Vagina (tissue), 2 donors: ENCODE measurements around the gene PEPD. TPM values are rescaled to one million over a fixed set of nuclear protein-coding genes. Genes with fewer than 3 reads are reported as not detected.

Source experiments
- DNase-seq, 2 donors: peaks; one replicate each; pipeline ENCODE4 v3.0.0-alpha.2; 2017; ENCODE audit errors: extremely low spot score in 2 of 2
- H3K27ac ChIP-seq: fragments of 200-600 bp; sonication (generic); one replicate; pipeline ENCODE4 v1.5.1; 2019
- H3K27me3 ChIP-seq: fragments of 200-600 bp; sonication (generic); one replicate; pipeline ENCODE4 v1.5.1; 2019
- H3K36me3 ChIP-seq, 2 donors: fragments of 200-600 bp; sonication (generic); one replicate each; pipeline ENCODE4 v1.5.1; 2017 to 2019
- H3K4me1 ChIP-seq: fragments of 200-600 bp; sonication (generic); one replicate; pipeline ENCODE4 v1.5.1; 2019
- H3K4me3 ChIP-seq, 2 donors: fragments of 200-600 bp; sonication (generic); 1 replicate in 1 of 2; 2 replicates in 1 of 2; pipeline ENCODE4 v1.5.1; 2016 to 2019
- H3K9me3 ChIP-seq: fragments of 200-600 bp; sonication (generic); one replicate; pipeline ENCODE4 v1.5.1; 2019
- CTCF ChIP-seq, 3 experiments: fragments of 450-650 bp in 2 of 3; fragments of 200-600 bp in 1 of 3; sonication (generic) in 1 of 3; IDR thresholded peaks; one replicate each; pipeline ENCODE4 v1.5.1; 2017 to 2019; ENCODE audit warnings: antibody characterized with exemption in 3 of 3, mild to moderate bottlenecking in 2 of 3, moderate library complexity in 2 of 3
- POLR2A ChIP-seq, 2 donors: fragments of 450-650 bp; IDR thresholded peaks; one replicate each; pipeline ENCODE4 v1.6.1; 2017; ENCODE audit warnings: antibody characterized with exemption in 2 of 2, mild to moderate bottlenecking in 2 of 2, moderate library complexity in 2 of 2
- POLR2AphosphoS5 ChIP-seq, 2 donors: sonication (generic); formaldehyde crosslinking; IDR thresholded peaks; one replicate each; pipeline ENCODE4 v1.9.0; 2017; ENCODE audit warnings: antibody characterized with exemption in 2 of 2, mild to moderate bottlenecking in 2 of 2, low read depth in 1 of 2; ENCODE audit not compliant: insufficient read depth in 1 of 2
- intact Hi-C: fragments of 100-400 bp; cut with DNase I; formaldehyde crosslinking; loops from one replicate; pipeline ENCODE4 v1.15.1; 2023
- total RNA-seq: library from RNA; depleted of rRNA; stranded (reverse); fragments of >200 nt; gene quantifications from one replicate; pipeline ENCODE4 v1.2.3, GENCODE V29; 2016

The PEPD gene
- total RNA-seq, 1 donor from 2014 or later: 61.9 TPM

DNA sequence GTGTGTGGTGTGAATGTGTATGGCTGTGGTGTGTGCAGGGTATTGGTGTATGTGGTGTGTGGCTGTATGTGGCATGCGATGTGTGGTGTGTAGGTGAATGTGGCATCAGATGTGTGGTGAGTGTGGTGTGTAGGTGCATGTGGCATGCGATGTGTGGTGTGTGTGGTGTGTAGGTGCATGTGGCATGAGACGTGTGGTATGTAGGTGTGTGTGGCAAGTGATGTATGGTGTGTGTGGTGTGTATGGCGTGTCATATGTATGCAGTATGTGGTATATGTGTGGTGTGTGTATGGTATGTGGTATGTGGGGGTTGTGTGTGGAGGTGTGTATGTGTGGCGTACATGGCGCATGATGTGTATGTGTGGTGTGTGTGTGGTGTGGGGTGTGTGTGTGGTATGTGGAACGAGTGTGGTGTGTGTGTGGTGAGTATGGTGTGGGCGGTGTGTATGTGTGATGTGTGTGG is 63.4 kb downstream of the PEPD start:
- H3K4me3 ChIP-seq: no peak overlapping the region
- intact Hi-C loops: no loop called here
- H3K9me3 ChIP-seq: no peaks in the 10 kb centered on the region
- no peaks in the 10 kb centered on the region for H3K4me1 ChIP-seq
- no peaks in the 10 kb centered on the region for H3K27me3 ChIP-seq
- no peak overlapping the region for H3K27ac ChIP-seq
- no peak for DNase-seq
- H3K36me3 ChIP-seq: peaks cover 0 to 6% of the 10 kb centered on the region in 2 donors
- no peak for TF ChIP-seq POLR2AphosphoS5 (IDR thresholded peaks at IDR 0.05; ENCODE audit: insufficient read depth in 1 of 2, low read depth in 1 of 2)

DNA sequence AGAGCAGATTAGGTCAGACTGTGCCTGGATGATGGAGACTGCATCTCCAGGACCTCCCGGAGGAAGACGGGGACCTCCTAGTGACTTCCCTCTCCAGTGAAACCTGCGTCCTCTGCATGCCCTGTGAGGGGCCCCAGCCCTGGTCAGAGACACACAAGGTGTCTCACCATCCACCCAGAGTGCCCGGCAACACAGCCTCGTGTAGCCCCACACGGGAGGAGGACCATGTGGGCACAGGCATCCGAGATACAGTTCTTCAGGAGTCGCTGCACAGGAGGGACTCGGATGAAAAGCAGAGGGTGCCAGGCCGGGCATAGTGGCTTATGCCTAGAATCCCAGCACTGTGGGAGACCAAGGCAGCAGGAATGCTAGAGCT is 64.8 kb downstream of the PEPD start:
- H3K4me1 ChIP-seq: no peaks in the 10 kb centered on the region
- no peaks in the 10 kb centered on the region for H3K27me3 ChIP-seq
- DNase-seq: no peak
- TF ChIP-seq POLR2AphosphoS5 (IDR thresholded peaks at IDR 0.05; ENCODE audit: insufficient read depth in 1 of 2, low read depth in 1 of 2): no peak
- no peak for TF ChIP-seq POLR2A (IDR thresholded peaks at IDR 0.05)
- TF ChIP-seq CTCF (IDR thresholded peaks at IDR 0.05): no peak
- H3K36me3 ChIP-seq: no peaks in the 10 kb centered on the region
- no peaks in the 10 kb centered on the region for H3K9me3 ChIP-seq
- no peak overlapping the region for H3K4me3 ChIP-seq
- no peak overlapping the region for H3K27ac ChIP-seq
- intact Hi-C loops: no loop called here

DNA sequence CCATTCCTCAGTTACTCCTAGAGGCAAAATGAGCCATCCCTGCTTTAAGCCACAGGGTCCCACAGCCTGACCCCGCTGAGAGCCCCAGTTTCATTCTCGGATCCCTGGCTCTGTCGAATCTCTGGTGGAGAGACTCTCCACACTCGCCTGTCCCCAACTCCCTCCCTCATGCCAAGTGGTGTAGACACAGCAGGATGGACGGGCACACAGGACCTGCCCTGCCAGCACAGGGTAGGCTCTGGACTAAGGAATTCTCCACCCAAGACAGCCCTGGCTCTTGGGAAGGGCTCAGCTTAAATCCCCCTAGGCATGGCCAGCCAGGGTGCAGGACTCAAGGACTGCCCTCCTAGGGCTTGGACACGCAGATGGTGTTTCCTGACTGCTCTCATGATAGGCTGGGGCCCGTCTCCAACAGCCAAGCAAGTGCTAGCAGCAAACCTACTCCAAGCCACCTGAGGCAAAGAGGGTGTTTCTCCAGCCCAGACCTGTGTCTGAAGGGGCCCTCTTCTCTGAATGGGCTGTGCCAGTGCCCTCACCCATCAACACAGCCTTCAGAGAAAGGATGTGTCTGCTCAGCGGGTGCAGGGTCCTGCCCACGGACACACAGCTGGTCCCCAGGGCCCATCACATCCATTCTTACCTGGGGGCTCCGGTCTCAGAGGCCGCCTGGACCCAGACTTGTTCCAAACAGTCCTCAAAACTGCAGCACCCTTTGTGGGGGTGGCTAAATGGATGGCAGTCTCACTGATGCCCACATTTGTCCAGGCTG is 65.3 kb downstream of the PEPD start:
- Histone ChIP-seq H3K4me3 (no peak overlapping the region), H3K9me3 (no peaks in the 10 kb centered on the region), H3K27ac (no peak overlapping the region), H3K27me3 (no peaks in the 10 kb centered on the region), H3K4me1 (no peaks in the 10 kb centered on the region), H3K36me3 (no peaks in the 10 kb centered on the region)
- TF ChIP-seq CTCF (IDR thresholded peaks at IDR 0.05) (no peak), POLR2AphosphoS5 (IDR thresholded peaks at IDR 0.05; ENCODE audit: insufficient read depth in 1 of 2, low read depth in 1 of 2) (no peak), POLR2A (IDR thresholded peaks at IDR 0.05) (no peak)
- no peak for DNase-seq
- intact Hi-C loops: no loop called here

- intact Hi-C loops: no loop called here
- no peak for DNase-seq
- Histone ChIP-seq H3K27me3 (no peaks in the 10 kb centered on the region), H3K27ac (no peak overlapping the region), H3K4me3 (no peak overlapping the region), H3K9me3 (no peaks in the 10 kb centered on the region), H3K36me3 (no peaks in the 10 kb centered on the region), H3K4me1 (no peaks in the 10 kb centered on the region)
- TF ChIP-seq POLR2A (IDR thresholded peaks at IDR 0.05) (no peak), CTCF (IDR thresholded peaks at IDR 0.05) (no peak), POLR2AphosphoS5 (IDR thresholded peaks at IDR 0.05; ENCODE audit: insufficient read depth in 1 of 2, low read depth in 1 of 2) (no peak)
Measured at GRCh38 chr19:33453265-33453664, 68.3 kb downstream of the PEPD start.

DNA sequence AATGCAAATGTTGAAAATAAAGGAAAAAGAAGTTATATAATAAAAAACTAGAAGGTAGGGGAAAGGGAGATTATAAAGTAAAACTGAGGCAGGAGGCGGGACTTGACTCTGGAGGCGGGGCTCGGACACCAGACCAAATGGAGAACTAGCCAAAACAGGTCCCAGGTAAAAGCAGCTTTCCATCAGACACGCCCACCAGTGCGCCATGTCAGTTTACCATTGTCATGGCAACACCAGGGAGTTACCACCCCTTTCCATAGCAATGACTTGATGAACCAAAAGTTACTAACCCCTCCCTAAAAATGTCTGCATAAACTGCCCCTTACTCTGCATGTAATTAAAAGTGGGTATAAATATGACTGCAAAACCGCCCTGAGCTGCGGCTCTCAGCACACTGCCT is 70.9 kb downstream of the PEPD start:
- no peak overlapping the region for H3K4me3 ChIP-seq
- no peaks in the 10 kb centered on the region for H3K27me3 ChIP-seq
- intact Hi-C loops: no loop called here
- TF ChIP-seq CTCF (IDR thresholded peaks at IDR 0.05) (no peak), POLR2A (IDR thresholded peaks at IDR 0.05) (no peak), POLR2AphosphoS5 (IDR thresholded peaks at IDR 0.05; ENCODE audit: insufficient read depth in 1 of 2, low read depth in 1 of 2) (no peak)
- no peaks in the 10 kb centered on the region for H3K36me3 ChIP-seq
- H3K27ac ChIP-seq: no peak overlapping the region
- no peaks in the 10 kb centered on the region for H3K4me1 ChIP-seq
- DNase-seq: no peak
- no peaks in the 10 kb centered on the region for H3K9me3 ChIP-seq
